GM23338 (cell line): Measurements from ENCODE around the gene P2RY8. TPM values are rescaled to one million over a fixed set of nuclear protein-coding genes. Genes with fewer than 3 reads are reported as not detected.

Experiments
- ATAC-seq: fragments of 200-7000 bp; cut with Tn5 transposase; 3 replicates; pipeline ENCODE4 v1.9.1; 2020
- DNase-seq: peaks from one replicate; pipeline ENCODE4 v3.0.0-alpha.2; 2015; ENCODE audit warnings: low spot score
- H2AFZ ChIP-seq: fragments of 200-600 bp; sonication (generic); 2 replicates; pipeline ENCODE4 v1.8.0; 2016; ENCODE audit warnings: antibody characterized with exemption, mild to moderate bottlenecking, moderate library complexity
- H3F3A ChIP-seq: fragments of 200-600 bp; sonication (generic); replicated peaks from 2 replicates; pipeline ENCODE4 v1.8.0; 2017; ENCODE audit warnings: antibody characterized with exemption, mixed run types, low read depth
- H3K27ac ChIP-seq: fragments of 200-600 bp; sonication (generic); 2 replicates; pipeline ENCODE4 v1.6.1; 2016; ENCODE audit warnings: low read depth
- H3K27me3 ChIP-seq: fragments of 200-600 bp; sonication (generic); 2 replicates; pipeline ENCODE4 v1.8.0; 2016; ENCODE audit warnings: mild to moderate bottlenecking, mixed run types, moderate library complexity; ENCODE audit not compliant: insufficient read depth
- H3K36me3 ChIP-seq: fragments of 200-600 bp; sonication (generic); 2 replicates; pipeline ENCODE4 v1.8.0; 2016; ENCODE audit warnings: mild to moderate bottlenecking; ENCODE audit not compliant: insufficient read depth
- H3K4me1 ChIP-seq: fragments of 200-600 bp; sonication (generic); 2 replicates; pipeline ENCODE4 v1.8.0; 2016; ENCODE audit warnings: mild to moderate bottlenecking, moderate library complexity; ENCODE audit not compliant: insufficient read depth
- H3K4me2 ChIP-seq: fragments of 200-600 bp; sonication (generic); 2 replicates; pipeline ENCODE4 v1.7.1; 2017; ENCODE audit warnings: mixed run types
- H3K4me3 ChIP-seq: fragments of 200-600 bp; sonication (generic); 2 replicates; pipeline ENCODE4 v1.6.1; 2016; ENCODE audit warnings: mixed run types
- H3K79me2 ChIP-seq: fragments of 200-600 bp; sonication (generic); replicated peaks from 2 replicates; pipeline ENCODE4 v1.8.0; 2017; ENCODE audit warnings: mild to moderate bottlenecking; ENCODE audit not compliant: insufficient read depth
- H3K9me2 ChIP-seq: fragments of 200-600 bp; sonication (generic); 2 replicates; pipeline ENCODE4 v1.8.0; 2017; ENCODE audit not compliant: insufficient read depth
- H4K20me1 ChIP-seq: fragments of 200-600 bp; sonication (generic); replicated peaks from 2 replicates; pipeline ENCODE4 v1.8.0; 2017; ENCODE audit warnings: mild to moderate bottlenecking; ENCODE audit not compliant: insufficient read depth
- H3K27ac Mint-ChIP-seq: 2 replicates; pipeline ENCODE4 v1.8.0; 2020; ENCODE audit warnings: inconsistent platforms, mild to moderate bottlenecking, moderate library complexity, mixed read lengths
- H3K27me3 Mint-ChIP-seq: 3 replicates; pipeline ENCODE4 v1.8.0; 2022; ENCODE audit warnings: low read depth, mild to moderate bottlenecking, moderate library complexity, mixed read lengths, inconsistent platforms; ENCODE audit not compliant: insufficient read depth, poor library complexity
- H3K36me3 Mint-ChIP-seq: 3 replicates; pipeline ENCODE4 v1.8.0; 2021; ENCODE audit warnings: low read depth, mild to moderate bottlenecking, inconsistent platforms, moderate library complexity, mixed read lengths
- H3K4me1 Mint-ChIP-seq: 3 replicates; pipeline ENCODE4 v1.8.0; 2020; ENCODE audit warnings: mild to moderate bottlenecking, inconsistent platforms, mixed read lengths
- H3K4me3 Mint-ChIP-seq: 3 replicates; pipeline ENCODE4 v1.8.0; 2021; ENCODE audit warnings: moderate library complexity, mild to moderate bottlenecking, inconsistent platforms, mixed read lengths
- H3K9me3 Mint-ChIP-seq: 3 replicates; pipeline ENCODE4 v1.8.0; 2020; ENCODE audit warnings: moderate library complexity, mild to moderate bottlenecking, inconsistent platforms, mixed read lengths
- CREB1 ChIP-seq: fragments of 250-450 bp; sonication (Bioruptor Pico); IDR thresholded peaks from 2 replicates; pipeline ENCODE4 v1.5.0; 2020; ENCODE audit warnings: low read depth, mild to moderate bottlenecking, moderate library complexity
- EZH2 ChIP-seq: fragments of 200-600 bp; sonication (generic); IDR thresholded peaks from one replicate; pipeline ENCODE4 v1.8.0; 2017; ENCODE audit warnings: antibody characterized with exemption, mild to moderate bottlenecking, low read depth; ENCODE audit not compliant: unreplicated experiment
- NANOG ChIP-seq: IDR thresholded peaks from 2 replicates; pipeline ENCODE4 v1.6.1; 2016; ENCODE audit warnings: antibody characterized with exemption, borderline replicate concordance
- REST ChIP-seq: IDR thresholded peaks from one replicate; pipeline ENCODE4 v1.6.1; 2018; ENCODE audit warnings: antibody characterized with exemption; ENCODE audit not compliant: unreplicated experiment
- STAT1 ChIP-seq: IDR thresholded peaks from one replicate; pipeline ENCODE4 v1.6.1; 2016; ENCODE audit warnings: antibody characterized with exemption; ENCODE audit not compliant: unreplicated experiment
- ZNF331 ChIP-seq: fragments of 250-450 bp; sonication (Bioruptor Pico); IDR thresholded peaks from 2 replicates; pipeline ENCODE4 v1.5.0; 2020; ENCODE audit warnings: low read depth, mild to moderate bottlenecking, moderate library complexity
- polyA plus RNA-seq: library from polyadenylated mRNA; unstranded; fragments of >200 nt; fragmentation: Nextera tagmentation; extraction: Ambion mirVana; gene quantifications from 2 replicates; pipeline ENCODE4 v1.2.1, GENCODE V29; 2016
- total RNA-seq: library from RNA; depleted of rRNA; stranded (reverse); fragments of >200 nt; shearing (Covaris generic); gene quantifications from 2 replicates; pipeline ENCODE4 v1.2.3, GENCODE V29; 2014
- TF ChIP-seq, protein P1 (sequence below), 2 experiments: fragments of 200-600 bp in 1 of 2; sonication (generic) in 1 of 2; conservative IDR thresholded peaks; 2 replicates each; pipeline versions ENCODE4 v1.5.1 to v1.6.1; 2016 to 2017; ENCODE audit warnings: antibody characterized with exemption in 2 of 2, low read depth in 2 of 2, mild to moderate bottlenecking in 2 of 2, moderate library complexity in 1 of 2
- TF ChIP-seq, protein P2 (sequence below): fragments of 250-450 bp; sonication (Bioruptor Pico); IDR thresholded peaks from 2 replicates; pipeline ENCODE4 v1.5.0; 2020; ENCODE audit warnings: mild to moderate bottlenecking, moderate library complexity

The P2RY8 gene
- total and polyA plus RNA-seq, 2 experiments from 2014 or later: 0.24 TPM; not detected in 1

DNA sequence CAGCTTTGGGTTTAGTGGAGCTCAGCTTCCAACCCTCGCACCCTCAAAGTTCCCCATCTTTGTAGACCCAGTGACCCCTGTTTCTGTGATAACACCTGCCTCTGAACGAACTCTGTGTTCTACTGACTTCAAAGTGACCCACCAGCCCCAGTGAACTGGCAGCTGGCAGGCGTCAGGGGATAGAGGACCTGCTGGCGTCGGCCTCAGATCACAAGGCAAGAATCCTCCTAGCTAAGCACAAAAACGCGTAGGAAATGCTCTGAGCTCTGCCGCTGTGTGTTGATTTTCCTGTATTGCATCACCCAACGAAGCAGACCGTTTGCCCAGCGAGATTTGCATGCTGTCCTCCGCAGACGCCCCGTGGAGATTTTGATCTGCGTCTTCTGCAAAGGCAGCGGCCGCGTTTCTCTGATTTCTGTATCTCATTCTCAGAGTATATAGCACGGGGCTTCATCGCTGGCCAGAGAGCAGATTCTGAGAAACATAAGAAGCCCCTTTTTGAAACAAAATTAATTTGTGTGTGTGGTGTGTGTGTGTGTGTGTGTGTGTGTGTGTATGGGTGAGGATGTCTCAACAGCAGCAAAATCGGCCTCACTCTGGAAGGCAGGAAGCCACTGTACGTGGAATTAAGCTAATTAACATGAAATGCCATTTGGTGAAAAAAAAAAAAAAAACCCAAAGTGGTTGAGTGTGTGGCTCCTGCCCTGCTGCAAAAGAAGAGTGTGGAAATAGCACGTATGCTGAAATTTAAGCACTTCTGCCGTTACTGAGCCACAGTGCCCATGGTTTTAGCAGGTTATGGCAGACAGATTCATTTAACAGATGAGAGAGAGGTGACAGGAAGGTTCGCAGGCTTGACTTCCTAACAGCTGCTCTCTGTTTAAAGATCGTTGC is 55.1 kb downstream of the P2RY8 start (continued):
- TF ChIP-seq, protein P1, sequence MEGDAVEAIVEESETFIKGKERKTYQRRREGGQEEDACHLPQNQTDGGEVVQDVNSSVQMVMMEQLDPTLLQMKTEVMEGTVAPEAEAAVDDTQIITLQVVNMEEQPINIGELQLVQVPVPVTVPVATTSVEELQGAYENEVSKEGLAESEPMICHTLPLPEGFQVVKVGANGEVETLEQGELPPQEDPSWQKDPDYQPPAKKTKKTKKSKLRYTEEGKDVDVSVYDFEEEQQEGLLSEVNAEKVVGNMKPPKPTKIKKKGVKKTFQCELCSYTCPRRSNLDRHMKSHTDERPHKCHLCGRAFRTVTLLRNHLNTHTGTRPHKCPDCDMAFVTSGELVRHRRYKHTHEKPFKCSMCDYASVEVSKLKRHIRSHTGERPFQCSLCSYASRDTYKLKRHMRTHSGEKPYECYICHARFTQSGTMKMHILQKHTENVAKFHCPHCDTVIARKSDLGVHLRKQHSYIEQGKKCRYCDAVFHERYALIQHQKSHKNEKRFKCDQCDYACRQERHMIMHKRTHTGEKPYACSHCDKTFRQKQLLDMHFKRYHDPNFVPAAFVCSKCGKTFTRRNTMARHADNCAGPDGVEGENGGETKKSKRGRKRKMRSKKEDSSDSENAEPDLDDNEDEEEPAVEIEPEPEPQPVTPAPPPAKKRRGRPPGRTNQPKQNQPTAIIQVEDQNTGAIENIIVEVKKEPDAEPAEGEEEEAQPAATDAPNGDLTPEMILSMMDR (conservative IDR thresholded peaks at IDR 0.05; ENCODE audit: low read depth in 2 of 2): no peak
- TF ChIP-seq CREB1 (CRISPR knock-in tag) (no peak), NANOG (no peak), ZNF331 (CRISPR knock-in tag) (no peak), EZH2 (no peak), STAT1 (no peak), REST (no peak)

DNA sequence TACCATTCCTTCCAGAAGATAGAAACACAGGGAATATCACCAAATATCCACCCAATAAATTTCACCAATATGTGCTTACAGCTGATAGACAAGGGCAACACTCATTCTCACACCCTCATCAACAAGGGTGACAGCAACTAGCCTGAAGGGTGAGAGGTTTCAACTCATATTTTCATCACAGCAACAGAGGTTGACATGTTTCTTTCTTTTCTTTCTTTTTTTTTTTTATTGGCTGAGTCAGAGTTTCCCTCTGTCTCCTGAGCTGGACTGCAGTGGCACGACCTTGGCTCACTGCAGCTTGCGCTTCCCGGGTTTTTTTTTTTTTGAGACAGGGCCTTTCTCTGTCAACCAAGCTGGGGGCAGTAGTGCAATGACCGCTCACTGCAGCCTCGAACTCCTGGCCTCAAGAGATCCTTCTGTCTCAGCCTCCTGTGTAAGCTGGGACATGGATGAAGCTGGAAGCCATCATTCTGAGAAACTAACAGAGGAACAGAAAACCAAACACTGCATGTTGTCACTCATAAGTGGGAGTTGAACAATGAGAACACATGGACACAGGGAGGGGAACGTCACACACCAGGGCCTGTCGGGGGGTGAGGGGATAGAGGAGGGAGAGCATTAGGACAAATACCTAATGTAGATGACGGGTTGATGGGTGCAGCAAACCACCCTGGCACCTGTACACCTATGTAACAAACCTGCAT is 56.8 kb downstream of the P2RY8 start:
- 0 out of 2 replicates have a peak, but pooled peaks cover 7% of the 10 kb centered on the region for H3F3A ChIP-seq
- H3K9me3 Mint-ChIP-seq: peaks cover 86% of the 10 kb centered on the region
- no peak overlapping the region for H3K4me3 Mint-ChIP-seq
- TF ChIP-seq NANOG (no peak), EZH2 (no peak), ZNF331 (CRISPR knock-in tag) (no peak)
- TF ChIP-seq, protein P2, sequence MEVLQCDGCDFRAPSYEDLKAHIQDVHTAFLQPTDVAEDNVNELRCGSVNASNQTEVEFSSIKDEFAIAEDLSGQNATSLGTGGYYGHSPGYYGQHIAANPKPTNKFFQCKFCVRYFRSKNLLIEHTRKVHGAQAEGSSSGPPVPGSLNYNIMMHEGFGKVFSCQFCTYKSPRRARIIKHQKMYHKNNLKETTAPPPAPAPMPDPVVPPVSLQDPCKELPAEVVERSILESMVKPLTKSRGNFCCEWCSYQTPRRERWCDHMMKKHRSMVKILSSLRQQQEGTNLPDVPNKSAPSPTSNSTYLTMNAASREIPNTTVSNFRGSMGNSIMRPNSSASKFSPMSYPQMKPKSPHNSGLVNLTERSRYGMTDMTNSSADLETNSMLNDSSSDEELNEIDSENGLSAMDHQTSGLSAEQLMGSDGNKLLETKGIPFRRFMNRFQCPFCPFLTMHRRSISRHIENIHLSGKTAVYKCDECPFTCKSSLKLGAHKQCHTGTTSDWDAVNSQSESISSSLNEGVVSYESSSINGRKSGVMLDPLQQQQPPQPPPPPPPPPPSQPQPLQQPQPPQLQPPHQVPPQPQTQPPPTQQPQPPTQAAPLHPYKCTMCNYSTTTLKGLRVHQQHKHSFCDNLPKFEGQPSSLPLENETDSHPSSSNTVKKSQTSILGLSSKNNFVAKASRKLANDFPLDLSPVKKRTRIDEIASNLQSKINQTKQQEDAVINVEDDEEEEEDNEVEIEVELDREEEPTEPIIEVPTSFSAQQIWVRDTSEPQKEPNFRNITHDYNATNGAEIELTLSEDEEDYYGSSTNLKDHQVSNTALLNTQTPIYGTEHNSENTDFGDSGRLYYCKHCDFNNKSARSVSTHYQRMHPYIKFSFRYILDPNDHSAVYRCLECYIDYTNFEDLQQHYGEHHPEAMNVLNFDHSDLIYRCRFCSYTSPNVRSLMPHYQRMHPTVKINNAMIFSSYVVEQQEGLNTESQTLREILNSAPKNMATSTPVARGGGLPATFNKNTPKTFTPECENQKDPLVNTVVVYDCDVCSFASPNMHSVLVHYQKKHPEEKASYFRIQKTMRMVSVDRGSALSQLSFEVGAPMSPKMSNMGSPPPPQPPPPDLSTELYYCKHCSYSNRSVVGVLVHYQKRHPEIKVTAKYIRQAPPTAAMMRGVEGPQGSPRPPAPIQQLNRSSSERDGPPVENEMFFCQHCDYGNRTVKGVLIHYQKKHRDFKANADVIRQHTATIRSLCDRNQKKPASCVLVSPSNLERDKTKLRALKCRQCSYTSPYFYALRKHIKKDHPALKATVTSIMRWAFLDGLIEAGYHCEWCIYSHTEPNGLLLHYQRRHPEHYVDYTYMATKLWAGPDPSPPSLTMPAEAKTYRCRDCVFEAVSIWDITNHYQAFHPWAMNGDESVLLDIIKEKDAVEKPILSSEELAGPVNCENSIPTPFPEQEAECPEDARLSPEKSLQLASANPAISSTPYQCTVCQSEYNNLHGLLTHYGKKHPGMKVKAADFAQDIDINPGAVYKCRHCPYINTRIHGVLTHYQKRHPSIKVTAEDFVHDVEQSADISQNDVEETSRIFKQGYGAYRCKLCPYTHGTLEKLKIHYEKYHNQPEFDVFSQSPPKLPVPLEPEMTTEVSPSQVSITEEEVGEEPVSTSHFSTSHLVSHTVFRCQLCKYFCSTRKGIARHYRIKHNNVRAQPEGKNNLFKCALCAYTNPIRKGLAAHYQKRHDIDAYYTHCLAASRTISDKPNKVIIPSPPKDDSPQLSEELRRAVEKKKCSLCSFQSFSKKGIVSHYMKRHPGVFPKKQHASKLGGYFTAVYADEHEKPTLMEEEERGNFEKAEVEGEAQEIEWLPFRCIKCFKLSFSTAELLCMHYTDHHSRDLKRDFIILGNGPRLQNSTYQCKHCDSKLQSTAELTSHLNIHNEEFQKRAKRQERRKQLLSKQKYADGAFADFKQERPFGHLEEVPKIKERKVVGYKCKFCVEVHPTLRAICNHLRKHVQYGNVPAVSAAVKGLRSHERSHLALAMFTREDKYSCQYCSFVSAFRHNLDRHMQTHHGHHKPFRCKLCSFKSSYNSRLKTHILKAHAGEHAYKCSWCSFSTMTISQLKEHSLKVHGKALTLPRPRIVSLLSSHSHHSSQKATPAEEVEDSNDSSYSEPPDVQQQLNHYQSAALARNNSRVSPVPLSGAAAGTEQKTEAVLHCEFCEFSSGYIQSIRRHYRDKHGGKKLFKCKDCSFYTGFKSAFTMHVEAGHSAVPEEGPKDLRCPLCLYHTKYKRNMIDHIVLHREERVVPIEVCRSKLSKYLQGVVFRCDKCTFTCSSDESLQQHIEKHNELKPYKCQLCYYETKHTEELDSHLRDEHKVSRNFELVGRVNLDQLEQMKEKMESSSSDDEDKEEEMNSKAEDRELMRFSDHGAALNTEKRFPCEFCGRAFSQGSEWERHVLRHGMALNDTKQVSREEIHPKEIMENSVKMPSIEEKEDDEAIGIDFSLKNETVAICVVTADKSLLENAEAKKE: no peak
- H3K36me3 Mint-ChIP-seq: peaks cover 26% of the 10 kb centered on the region
- no peaks in the 10 kb centered on the region for H3K9me2 ChIP-seq
- H3K27me3 Mint-ChIP-seq: peaks cover 11% of the 10 kb centered on the region
- no peak for ATAC-seq
- H3K4me1 ChIP-seq: no peaks in the 10 kb centered on the region
- H3K4me2 ChIP-seq: no peak overlapping the region
- H4K20me1 ChIP-seq: no peaks in the 10 kb centered on the region
- 0 out of 2 replicates have a peak, but pooled peaks cover 4% of the 10 kb centered on the region for H3K36me3 ChIP-seq
- H3K27ac ChIP-seq: no peak overlapping the region
- H2AFZ ChIP-seq: no peak overlapping the region
- no peak for DNase-seq
- H3K79me2 ChIP-seq: no peaks in the 10 kb centered on the region
- H3K4me3 ChIP-seq: no peak overlapping the region
- peaks cover 5% of the 10 kb centered on the region; the same call in 2 of the 3 replicates for H3K4me1 Mint-ChIP-seq
- no peak overlapping the region for H3K27ac Mint-ChIP-seq
- H3K27me3 ChIP-seq: no peaks in the 10 kb centered on the region
